ENCODE data around the gene AFAP1L1.

Gene AFAP1L1

DNA sequence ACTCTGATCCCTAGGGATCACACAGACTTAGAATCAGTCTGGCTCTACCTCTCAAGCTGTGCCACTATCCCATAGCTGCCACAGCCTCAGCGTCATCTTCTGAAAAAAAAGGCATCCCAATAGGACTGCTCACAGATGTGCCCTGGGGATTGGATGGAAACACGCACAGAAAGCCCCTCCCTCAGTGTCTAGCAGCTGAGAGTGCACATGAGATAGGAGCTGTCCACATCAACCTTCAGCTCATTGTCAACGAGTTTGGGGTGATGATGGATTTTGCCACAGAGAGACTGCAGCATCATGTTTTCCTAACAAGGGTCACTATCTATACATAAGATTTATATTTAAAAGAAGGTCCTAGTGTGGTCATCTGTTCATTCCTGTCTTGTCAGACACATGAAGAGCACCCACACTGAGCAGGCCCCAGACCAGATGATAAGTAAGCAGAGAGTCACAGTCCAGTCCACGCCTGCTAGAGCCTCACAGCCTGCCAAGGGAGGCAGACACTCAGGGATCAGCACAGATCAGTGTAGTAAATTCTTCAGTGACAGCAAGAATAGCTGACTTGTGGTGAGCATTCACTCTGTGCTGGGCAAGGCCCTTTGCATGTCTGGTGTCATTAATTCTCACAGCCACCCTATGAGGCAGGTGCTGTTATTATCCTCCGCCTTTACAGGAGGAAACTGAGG lies 25.8 kb downstream of the AFAP1L1 start:
- H3K4me3 ChIP-seq (ENCODE audit: low read depth, low read length) = no peak overlapping the region
- no peak for TF ChIP-seq CTCF (IDR thresholded peaks at IDR 0.05; ENCODE audit: insufficient read depth, low read depth, low read length, missing control alignments)
- no peak for DNase-seq (ENCODE audit: low read depth)

DNA sequence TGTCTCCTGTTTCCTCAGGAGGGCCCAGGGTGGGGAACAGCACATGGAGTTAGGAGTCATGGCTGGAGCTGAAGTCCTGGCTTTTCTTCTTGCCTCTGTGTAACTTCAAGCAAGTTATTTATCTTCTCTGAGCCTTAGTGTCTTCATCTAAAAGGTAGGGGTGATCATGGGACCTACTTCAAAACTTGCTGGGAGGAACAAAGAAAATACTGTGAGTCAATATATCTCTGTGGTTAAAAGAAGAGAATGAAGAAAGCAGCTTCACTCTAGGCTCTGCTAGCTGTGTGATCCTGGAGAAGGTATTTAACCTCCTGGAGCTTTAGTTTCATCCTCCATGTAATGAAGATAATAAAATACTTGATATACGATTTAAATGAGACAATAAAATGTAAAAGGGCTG lies 26.5 kb downstream of the AFAP1L1 start:
- no peak for DNase-seq (ENCODE audit: low read depth)
- no peak overlapping the region for H3K4me3 ChIP-seq (ENCODE audit: low read depth, low read length)
- no peak for TF ChIP-seq CTCF (IDR thresholded peaks at IDR 0.05; ENCODE audit: insufficient read depth, low read depth, low read length, missing control alignments)

DNA sequence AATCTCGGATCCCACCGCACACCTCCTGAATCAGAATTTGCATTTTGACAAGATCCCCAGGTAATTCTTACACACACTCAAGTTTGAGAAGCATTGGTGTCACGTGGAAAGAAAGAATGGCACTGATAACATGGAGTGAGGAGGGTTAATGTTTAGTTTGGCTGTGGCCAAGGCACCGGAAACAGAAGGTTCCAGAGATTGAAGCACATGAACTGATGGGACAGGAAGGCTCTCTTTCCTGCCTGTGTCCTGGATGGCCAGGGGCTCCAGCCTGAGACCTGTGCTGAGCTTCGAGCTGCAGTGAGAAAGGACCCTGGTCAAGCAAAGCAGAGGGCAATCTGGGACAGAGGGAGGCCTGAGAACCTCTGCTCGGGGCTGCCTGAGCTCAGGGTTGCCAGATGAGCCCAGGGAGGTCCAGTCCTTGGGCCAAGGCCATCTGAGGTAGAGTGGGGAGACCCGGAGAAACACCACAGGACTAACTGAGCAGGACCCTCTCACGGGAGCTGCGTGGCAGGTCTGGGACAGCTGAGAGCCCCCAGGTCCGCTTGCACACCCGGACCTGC lies 27.3 kb downstream of the AFAP1L1 start:
- TF ChIP-seq CTCF (IDR thresholded peaks at IDR 0.05; ENCODE audit: insufficient read depth, low read depth, low read length, missing control alignments) = no peak
- no peak for DNase-seq (ENCODE audit: low read depth)
- H3K4me3 ChIP-seq (ENCODE audit: low read depth, low read length) = no peak overlapping the region

DNA sequence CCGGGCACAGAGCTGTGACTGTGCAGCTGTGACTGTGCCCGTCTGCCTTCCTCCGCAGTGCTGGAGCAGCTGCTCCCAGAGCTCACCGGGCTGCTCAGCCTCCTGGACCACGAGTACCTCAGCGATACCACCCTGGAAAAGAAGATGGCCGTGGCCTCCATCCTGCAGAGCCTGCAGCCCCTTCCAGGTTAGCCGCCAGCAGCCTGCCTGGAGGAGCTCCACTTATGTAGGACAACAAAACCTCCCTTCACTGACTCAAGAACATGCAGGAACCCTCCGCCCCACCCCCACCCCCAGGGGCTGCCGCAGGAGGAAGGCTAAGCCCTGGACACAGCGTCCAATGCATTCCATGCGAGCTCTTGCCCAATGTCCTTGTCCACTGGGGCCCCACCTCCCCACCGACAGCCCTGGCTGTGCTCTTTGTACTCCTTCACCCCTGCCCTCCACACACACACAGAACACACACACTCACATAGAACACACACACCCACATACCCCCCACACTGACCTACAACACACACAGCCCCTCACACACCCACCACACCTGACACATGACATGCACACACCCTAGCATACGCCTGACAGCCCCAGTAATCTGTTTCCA lies 27.9 kb downstream of the AFAP1L1 start:
- no peak overlapping the region for H3K4me3 ChIP-seq (ENCODE audit: low read depth, low read length)
- no peak for TF ChIP-seq CTCF (IDR thresholded peaks at IDR 0.05; ENCODE audit: insufficient read depth, low read depth, low read length, missing control alignments)
- no peak for DNase-seq (ENCODE audit: low read depth)

DNA sequence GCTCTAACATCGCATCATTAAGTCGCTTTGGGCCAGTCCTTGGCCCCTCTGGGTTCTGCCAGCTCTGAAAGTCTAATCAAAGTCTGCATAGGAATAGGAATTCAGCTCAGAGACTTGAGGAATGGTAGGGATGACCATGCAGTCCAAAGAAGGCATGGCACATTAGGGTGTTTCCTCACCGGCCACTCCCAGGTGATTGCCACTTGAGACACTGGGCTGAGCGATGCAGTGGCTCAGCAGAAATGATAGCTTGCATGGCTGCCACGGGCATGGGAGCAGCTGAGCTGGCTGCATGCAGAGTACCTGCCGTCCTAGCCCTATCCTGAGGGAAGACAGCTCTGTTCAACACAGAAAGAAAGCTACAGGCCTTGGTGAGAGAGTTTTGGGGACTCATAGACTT lies 28.8 kb downstream of the AFAP1L1 start:
- no peak for DNase-seq (ENCODE audit: low read depth)
- TF ChIP-seq CTCF (IDR thresholded peaks at IDR 0.05; ENCODE audit: insufficient read depth, low read depth, low read length, missing control alignments) = no peak
- H3K4me3 ChIP-seq (ENCODE audit: low read depth, low read length) = no peak overlapping the region

GRCh38 chr5:149301049-149301743 lies 29.5 kb downstream of the AFAP1L1 start:
- no peak overlapping the region for H3K4me3 ChIP-seq (ENCODE audit: low read depth, low read length)
- DNase-seq (ENCODE audit: low read depth) = no peak
- TF ChIP-seq CTCF (IDR thresholded peaks at IDR 0.05; ENCODE audit: insufficient read depth, low read depth, low read length, missing control alignments) = no peak
